ENCODE measurements around the gene MAB21L4.

GRCh38 chr2:240876475-240877251 lies 19.3 kb downstream of the MAB21L4 start:
- TF ChIP-seq, protein P1, sequence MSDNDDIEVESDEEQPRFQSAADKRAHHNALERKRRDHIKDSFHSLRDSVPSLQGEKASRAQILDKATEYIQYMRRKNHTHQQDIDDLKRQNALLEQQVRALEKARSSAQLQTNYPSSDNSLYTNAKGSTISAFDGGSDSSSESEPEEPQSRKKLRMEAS (IDR thresholded peaks at IDR 0.05; ENCODE audit: low read depth, low read length), result no peak
- TF ChIP-seq CTCF (IDR thresholded peaks at IDR 0.05; ENCODE audit: low read depth, low read length) (no peak), POLR2A (IDR thresholded peaks at IDR 0.05; ENCODE audit: extremely low read depth, insufficient read length) (no peak), MYC (IDR thresholded peaks at IDR 0.05; ENCODE audit: low read depth, low read length) (no peak)
